EL (cell line): ENCODE results near the gene RAB9A.
"Not testable (repeated sequence)": the region's sequence is repeated elsewhere in the genome, so short reads cannot be mapped to it uniquely, and the experiment has no call there.

Experiments
- DNase-seq: peaks from one replicate; pipeline ENCODE4 v3.0.0-alpha.2; 2016

The RAB9A gene

GRCh38 chrX:13703135-13703534, 14.2 kb downstream of the RAB9A start:
- no peak for DNase-seq

GRCh38 chrX:13703589-13703988, 14.7 kb downstream of the RAB9A start:
- DNase-seq = no peak

- no peak for DNase-seq
Observed at GRCh38 chrX:13711141-13711540, 22.2 kb downstream of the RAB9A start.

GRCh38 chrX:13716455-13716854, 27.5 kb downstream of the RAB9A start:
- no peak for DNase-seq

- DNase-seq = no peak
Observed at GRCh38 chrX:13716905-13717304, 28.0 kb downstream of the RAB9A start.

GRCh38 chrX:13717700-13718472, 29.0 kb downstream of the RAB9A start:
- no peak for DNase-seq

GRCh38 chrX:13719192-13719856, 30.4 kb downstream of the RAB9A start:
- DNase-seq = no peak

- no peak for DNase-seq
Observed at GRCh38 chrX:13721371-13721770, 32.4 kb downstream of the RAB9A start.

GRCh38 chrX:13721819-13722519, 33.0 kb downstream of the RAB9A start:
- no peak for DNase-seq

- DNase-seq = not testable (repeated sequence)
Observed at GRCh38 chrX:13724878-13725277, 36.0 kb downstream of the RAB9A start.

GRCh38 chrX:13726583-13726982, 37.7 kb downstream of the RAB9A start:
- not testable (repeated sequence) for DNase-seq

- DNase-seq = not testable (repeated sequence)
Observed at GRCh38 chrX:13730523-13730922, 41.6 kb downstream of the RAB9A start.

GRCh38 chrX:13732246-13733067, 43.5 kb downstream of the RAB9A start:
- DNase-seq = no peak

- DNase-seq = no peak
Observed at GRCh38 chrX:13733506-13733905, 44.6 kb downstream of the RAB9A start.

- DNase-seq = peak; percentile 92
Observed at GRCh38 chrX:13734278-13735172, 45.6 kb downstream of the RAB9A start, which contains the start of the genes OFD1 and TRAPPC2. OFD1 (plus strand) TSS chrX:13734748; CDS start chrX:13735072, 324 bp downstream. TRAPPC2 (minus strand) TSS chrX:13734620; CDS start chrX:13719963, 14,657 bp downstream.

GRCh38 chrX:13741695-13742094, 52.8 kb downstream of the RAB9A start:
- DNase-seq = no peak

- DNase-seq = no peak
Observed at GRCh38 chrX:13742397-13743176, 53.7 kb downstream of the RAB9A start.

GRCh38 chrX:13747836-13748235, 58.9 kb downstream of the RAB9A start:
- peak; percentile 43 for DNase-seq

- DNase-seq = no peak
Observed at GRCh38 chrX:13748486-13748885, 59.6 kb downstream of the RAB9A start.

GRCh38 chrX:13750204-13750603, 61.3 kb downstream of the RAB9A start:
- peak; percentile 14 for DNase-seq

GRCh38 chrX:13750812-13751211, 61.9 kb downstream of the RAB9A start:
- no peak for DNase-seq
